ENCODE measurements around the gene CACHD1. TPM values are rescaled to one million over a fixed set of nuclear protein-coding genes. Genes with fewer than 3 reads are reported as not detected.
A peak's percentile ranks its signal among the peaks of the same experiment; 100 is the strongest.

The CACHD1 gene
- total RNA-seq, 1 donor from 2014 or later, result 44.6 TPM

- TF ChIP-seq CTCF (conservative IDR thresholded peaks at IDR 0.05), result no peak
- H3K36me3 Mint-ChIP-seq, result peaks cover 22% of the 10 kb centered on the region
- H3K4me3 Mint-ChIP-seq, result no peak overlapping the region
- H3K4me1 Mint-ChIP-seq (ENCODE audit: unreplicated experiment), result peaks cover 4% of the 10 kb centered on the region
- no peak for DNase-seq (ENCODE audit: extremely low spot score, unreplicated experiment)
- no peaks in the 10 kb centered on the region for H3K9me3 Mint-ChIP-seq
- H3K27me3 Mint-ChIP-seq, result no peaks in the 10 kb centered on the region
- H3K27ac Mint-ChIP-seq, result no peak overlapping the region
Observed at GRCh38 chr1:64588876-64589275, 118.9 kb downstream of the CACHD1 start.

- H3K4me1 Mint-ChIP-seq (ENCODE audit: unreplicated experiment), result peaks cover 15% of the 10 kb centered on the region
- no peak for DNase-seq (ENCODE audit: extremely low spot score, unreplicated experiment)
- no peak overlapping the region for H3K27ac Mint-ChIP-seq
- H3K36me3 Mint-ChIP-seq, result peaks cover 12% of the 10 kb centered on the region
- TF ChIP-seq CTCF (conservative IDR thresholded peaks at IDR 0.05), result no peak
- H3K27me3 Mint-ChIP-seq, result no peaks in the 10 kb centered on the region
- no peak overlapping the region for H3K4me3 Mint-ChIP-seq
- H3K9me3 Mint-ChIP-seq, result no peaks in the 10 kb centered on the region
Observed at GRCh38 chr1:64590316-64590715, 120.4 kb downstream of the CACHD1 start.

GRCh38 chr1:64594446-64594845 lies 124.5 kb downstream of the CACHD1 start:
- peaks cover 12% of the 10 kb centered on the region for H3K36me3 Mint-ChIP-seq
- peaks cover 49% of the 10 kb centered on the region for H3K4me1 Mint-ChIP-seq (ENCODE audit: unreplicated experiment)
- no peak for DNase-seq (ENCODE audit: extremely low spot score, unreplicated experiment)
- no peak overlapping the region for H3K4me3 Mint-ChIP-seq
- peaks cover 4% of the 10 kb centered on the region for H3K9me3 Mint-ChIP-seq
- no peak overlapping the region for H3K27ac Mint-ChIP-seq
- TF ChIP-seq CTCF (conservative IDR thresholded peaks at IDR 0.05), result no peak
- H3K27me3 Mint-ChIP-seq, result peaks cover 2% of the 10 kb centered on the region

- peaks cover 51% of the 10 kb centered on the region for H3K4me1 Mint-ChIP-seq (ENCODE audit: unreplicated experiment)
- no peak overlapping the region for H3K4me3 Mint-ChIP-seq
- peaks cover 2% of the 10 kb centered on the region for H3K27me3 Mint-ChIP-seq
- peak overlapping the region; percentile 52 for H3K27ac Mint-ChIP-seq
- peaks cover 15% of the 10 kb centered on the region for H3K36me3 Mint-ChIP-seq
- no peak for DNase-seq (ENCODE audit: extremely low spot score, unreplicated experiment)
- peaks cover 10% of the 10 kb centered on the region for H3K9me3 Mint-ChIP-seq
- TF ChIP-seq CTCF (conservative IDR thresholded peaks at IDR 0.05), result no peak
Observed at GRCh38 chr1:64595871-64596515, 126.1 kb downstream of the CACHD1 start.

GRCh38 chr1:64597113-64597512 lies 127.2 kb downstream of the CACHD1 start:
- H3K27me3 Mint-ChIP-seq, result peaks cover 2% of the 10 kb centered on the region
- peaks cover 10% of the 10 kb centered on the region for H3K36me3 Mint-ChIP-seq
- no peak for DNase-seq (ENCODE audit: extremely low spot score, unreplicated experiment)
- peaks cover 51% of the 10 kb centered on the region for H3K4me1 Mint-ChIP-seq (ENCODE audit: unreplicated experiment)
- peak overlapping the region; percentile 17 for H3K4me3 Mint-ChIP-seq
- no peak for TF ChIP-seq CTCF (conservative IDR thresholded peaks at IDR 0.05)
- peaks cover 10% of the 10 kb centered on the region for H3K9me3 Mint-ChIP-seq
- H3K27ac Mint-ChIP-seq, result no peak overlapping the region
